ENCODE measurements around the gene SERP1. TPM values are rescaled to one million over a fixed set of nuclear protein-coding genes. Genes with fewer than 3 reads are reported as not detected.

Gene SERP1
- total RNA-seq, 2 experiments from 2014 or later: 115 TPM

DNA sequence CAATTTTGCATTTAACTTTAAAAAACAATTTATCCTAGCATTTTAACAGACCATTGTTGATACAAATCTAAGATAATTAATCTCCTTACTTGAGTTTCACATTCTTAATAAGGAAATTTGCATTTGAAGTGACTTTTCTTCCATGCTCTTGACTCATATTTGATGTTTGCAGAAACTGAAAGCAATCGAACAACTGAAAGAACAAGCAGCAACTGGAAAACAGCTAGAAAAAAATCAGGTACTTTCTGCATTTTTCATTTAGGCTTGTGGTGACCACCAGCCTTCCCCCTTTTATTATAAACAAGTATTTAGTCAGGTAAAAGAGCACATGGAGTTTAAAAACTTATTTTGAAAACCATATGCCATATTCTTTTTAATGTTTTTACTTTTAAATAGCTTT is 36.7 kb upstream of the SERP1 start:
- Mint-ChIP-seq H3K27me3 (no peaks in the 10 kb centered on the region), H3K36me3 (ENCODE audit: low read depth) (peaks cover 36% of the 10 kb centered on the region), H3K4me3 (no peak overlapping the region), H3K4me1 (ENCODE audit: low read depth) (peaks cover 13% of the 10 kb centered on the region), H3K9me3 (no peaks in the 10 kb centered on the region), H3K27ac (peak overlapping the region; percentile 68)
- CTCF ChIA-PET: interaction anchor here (0.8 to 1.5 kb wide), 4 partner anchors 12 to 25 kb away, joined by 3 to 12 read pairs (median 4); no protein-coding TSS in a partner anchor
- intact Hi-C loops (cut with micrococcal nuclease): no loop called here
- TF ChIP-seq, protein P1, sequence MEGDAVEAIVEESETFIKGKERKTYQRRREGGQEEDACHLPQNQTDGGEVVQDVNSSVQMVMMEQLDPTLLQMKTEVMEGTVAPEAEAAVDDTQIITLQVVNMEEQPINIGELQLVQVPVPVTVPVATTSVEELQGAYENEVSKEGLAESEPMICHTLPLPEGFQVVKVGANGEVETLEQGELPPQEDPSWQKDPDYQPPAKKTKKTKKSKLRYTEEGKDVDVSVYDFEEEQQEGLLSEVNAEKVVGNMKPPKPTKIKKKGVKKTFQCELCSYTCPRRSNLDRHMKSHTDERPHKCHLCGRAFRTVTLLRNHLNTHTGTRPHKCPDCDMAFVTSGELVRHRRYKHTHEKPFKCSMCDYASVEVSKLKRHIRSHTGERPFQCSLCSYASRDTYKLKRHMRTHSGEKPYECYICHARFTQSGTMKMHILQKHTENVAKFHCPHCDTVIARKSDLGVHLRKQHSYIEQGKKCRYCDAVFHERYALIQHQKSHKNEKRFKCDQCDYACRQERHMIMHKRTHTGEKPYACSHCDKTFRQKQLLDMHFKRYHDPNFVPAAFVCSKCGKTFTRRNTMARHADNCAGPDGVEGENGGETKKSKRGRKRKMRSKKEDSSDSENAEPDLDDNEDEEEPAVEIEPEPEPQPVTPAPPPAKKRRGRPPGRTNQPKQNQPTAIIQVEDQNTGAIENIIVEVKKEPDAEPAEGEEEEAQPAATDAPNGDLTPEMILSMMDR (IDR thresholded peaks at IDR 0.05): no peak
- POLR2A ChIA-PET: interaction anchor here (2.1 kb wide), 1 partner anchor 20 kb away, joined by 8 read pairs; the partner anchor contains the start of gene SELENOT
- DNase-seq (no peak), ATAC-seq (peak; percentile 55)

DNA sequence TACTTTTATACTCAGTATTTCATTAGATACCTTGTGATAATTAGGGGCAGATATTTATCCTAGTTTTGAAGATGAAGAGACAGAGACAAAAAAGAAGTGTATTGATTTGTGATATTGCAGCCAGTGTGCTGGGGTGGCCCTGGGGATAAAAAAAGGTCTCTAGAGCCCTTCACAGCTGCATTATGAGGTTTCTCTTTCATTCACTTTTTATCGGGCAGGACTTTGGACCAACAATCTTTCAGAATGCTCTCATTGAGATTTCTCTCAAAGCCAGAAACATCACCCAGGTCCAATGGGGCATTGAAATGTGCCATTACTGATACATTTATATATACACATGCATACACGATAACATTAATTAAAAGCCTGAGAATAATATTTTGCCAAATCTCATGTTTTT is 36.3 kb upstream of the SERP1 start:
- peaks cover 39% of the 10 kb centered on the region for H3K36me3 Mint-ChIP-seq (ENCODE audit: low read depth)
- TF ChIP-seq, protein P1 (IDR thresholded peaks at IDR 0.05): no peak
- POLR2A ChIA-PET: interaction anchor here (2.1 kb wide), 1 partner anchor 20 kb away, joined by 8 read pairs; the partner anchor contains the start of gene SELENOT
- peak overlapping the region; percentile 63 for H3K27ac Mint-ChIP-seq
- no peaks in the 10 kb centered on the region for H3K27me3 Mint-ChIP-seq
- ATAC-seq: peak; percentile 7
- H3K9me3 Mint-ChIP-seq: no peaks in the 10 kb centered on the region
- H3K4me3 Mint-ChIP-seq: no peak overlapping the region
- intact Hi-C loops (cut with micrococcal nuclease): no loop called here
- no peak for DNase-seq
- peaks cover 14% of the 10 kb centered on the region for H3K4me1 Mint-ChIP-seq (ENCODE audit: low read depth)
- CTCF ChIA-PET: interaction anchor here (0.8 to 1.5 kb wide), 4 partner anchors 12 to 25 kb away, joined by 3 to 12 read pairs (median 4); no protein-coding TSS in a partner anchor

DNA sequence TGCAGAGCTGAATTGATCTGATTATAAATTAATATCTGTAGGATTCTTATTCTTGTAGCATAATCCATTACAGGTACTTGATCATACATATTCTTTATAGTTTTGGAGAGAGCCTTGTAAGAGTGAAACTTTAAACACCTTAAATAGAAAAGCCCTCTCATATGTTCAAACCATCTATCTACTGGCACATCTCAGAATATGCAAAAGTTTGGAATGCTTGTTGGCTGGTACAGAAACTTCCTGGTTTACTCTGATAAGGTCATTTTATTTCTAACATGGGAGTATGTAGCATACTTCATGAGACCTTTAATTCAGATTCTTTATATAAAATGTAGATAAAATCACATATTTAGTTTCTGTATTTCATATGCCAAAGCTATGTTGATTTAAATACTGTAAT is 34.9 kb upstream of the SERP1 start:
- H3K4me1 Mint-ChIP-seq (ENCODE audit: low read depth): peaks cover 15% of the 10 kb centered on the region
- ChIA-PET POLR2A (no interaction called here), CTCF (interaction anchor here (1.0 kb wide), 1 partner anchor 9 kb away, joined by 3 read pairs; no protein-coding TSS in a partner anchor)
- DNase-seq (no peak), ATAC-seq (no peak)
- intact Hi-C loops (cut with micrococcal nuclease): no loop called here
- no peaks in the 10 kb centered on the region for H3K27me3 Mint-ChIP-seq
- no peaks in the 10 kb centered on the region for H3K9me3 Mint-ChIP-seq
- no peak overlapping the region for H3K27ac Mint-ChIP-seq
- H3K36me3 Mint-ChIP-seq (ENCODE audit: low read depth): peaks cover 49% of the 10 kb centered on the region
- no peak overlapping the region for H3K4me3 Mint-ChIP-seq
- TF ChIP-seq, protein P1 (IDR thresholded peaks at IDR 0.05): no peak

DNA sequence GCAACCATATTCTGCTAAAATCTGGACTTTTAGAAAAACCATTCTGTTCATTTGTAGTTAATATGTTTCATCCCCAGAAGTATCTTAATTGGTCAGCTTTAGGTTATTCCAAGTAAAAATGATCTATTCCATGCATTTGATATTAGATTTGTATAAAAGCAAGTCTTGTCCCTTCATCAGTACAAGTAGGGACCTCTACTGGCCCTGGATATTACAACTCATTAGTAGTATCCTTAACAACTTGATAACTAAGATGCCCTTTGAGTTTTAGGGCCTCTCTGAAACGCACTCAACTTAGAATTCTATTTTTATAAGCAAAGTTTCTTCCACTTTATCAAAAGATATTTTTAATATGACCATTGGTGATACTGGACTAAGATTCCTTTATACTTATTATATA is 31.6 kb upstream of the SERP1 start:
- Mint-ChIP-seq H3K27ac (no peak overlapping the region), H3K36me3 (ENCODE audit: low read depth) (peaks cover 46% of the 10 kb centered on the region), H3K9me3 (no peaks in the 10 kb centered on the region), H3K27me3 (no peaks in the 10 kb centered on the region), H3K4me3 (no peak overlapping the region), H3K4me1 (ENCODE audit: low read depth) (peaks cover 24% of the 10 kb centered on the region)
- TF ChIP-seq, protein P1 (IDR thresholded peaks at IDR 0.05): no peak
- ATAC-seq (no peak), DNase-seq (no peak)
- intact Hi-C loops (cut with micrococcal nuclease): no loop called here
- POLR2A ChIA-PET: interaction anchor here (1.1 kb wide), 1 partner anchor 24 kb away, joined by 3 read pairs; no protein-coding TSS in a partner anchor
- CTCF ChIA-PET: no interaction called here

DNA sequence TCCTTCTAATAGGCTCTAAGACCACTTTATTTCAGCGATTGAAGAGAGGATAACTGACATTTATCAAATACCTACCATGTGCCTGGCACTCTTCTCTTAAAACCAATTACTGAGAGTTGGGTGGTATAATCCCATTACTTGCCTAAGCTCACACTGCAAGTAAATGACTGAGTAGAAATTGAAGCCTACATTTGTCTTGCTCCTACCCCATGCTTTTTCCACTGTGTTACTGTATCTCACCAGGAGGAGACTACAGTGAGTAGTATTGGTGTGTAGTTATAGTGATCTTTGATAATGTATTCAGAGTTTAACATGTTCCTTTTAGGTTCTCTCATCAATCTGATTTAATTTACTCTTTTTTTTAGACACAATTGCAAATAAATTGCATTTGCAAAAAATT is 21.0 kb upstream of the SERP1 start:
- CTCF ChIA-PET: interaction anchor here (0.9 kb wide), 1 partner anchor 9 kb away, joined by 6 read pairs; no protein-coding TSS in a partner anchor
- H3K27ac Mint-ChIP-seq: no peak overlapping the region
- ATAC-seq (no peak), DNase-seq (no peak)
- POLR2A ChIA-PET: interaction anchor here (0.8 to 2.0 kb wide), 3 partner anchors 10 to 136 kb away, joined by 3 to 6 read pairs (median 5); partner anchors contain the start of genes EIF2A and SERP1
- no peaks in the 10 kb centered on the region for H3K9me3 Mint-ChIP-seq
- peaks cover 31% of the 10 kb centered on the region for H3K36me3 Mint-ChIP-seq (ENCODE audit: low read depth)
- intact Hi-C loops (cut with micrococcal nuclease): no loop called here
- H3K4me1 Mint-ChIP-seq (ENCODE audit: low read depth): no peaks in the 10 kb centered on the region
- no peaks in the 10 kb centered on the region for H3K27me3 Mint-ChIP-seq
- H3K4me3 Mint-ChIP-seq: no peak overlapping the region
- TF ChIP-seq, protein P1 (IDR thresholded peaks at IDR 0.05): no peak

Measured in activated CD8-positive, alpha-beta T cell treated with anti-CD3 and anti-CD28 coated beads for 36 hours (primary cell).